GF-D8 (cell line): Measurements from ENCODE around the gene SPATA2.
"Not testable (repeated sequence)": the region's sequence is repeated elsewhere in the genome, so short reads cannot be mapped to it uniquely, and the experiment has no call there.

Experiments
- DNase-seq: peaks from one replicate; lab custom pipeline; 2025; lab: John Stamatoyannopoulos, UW

SPATA2 gene, protein sequence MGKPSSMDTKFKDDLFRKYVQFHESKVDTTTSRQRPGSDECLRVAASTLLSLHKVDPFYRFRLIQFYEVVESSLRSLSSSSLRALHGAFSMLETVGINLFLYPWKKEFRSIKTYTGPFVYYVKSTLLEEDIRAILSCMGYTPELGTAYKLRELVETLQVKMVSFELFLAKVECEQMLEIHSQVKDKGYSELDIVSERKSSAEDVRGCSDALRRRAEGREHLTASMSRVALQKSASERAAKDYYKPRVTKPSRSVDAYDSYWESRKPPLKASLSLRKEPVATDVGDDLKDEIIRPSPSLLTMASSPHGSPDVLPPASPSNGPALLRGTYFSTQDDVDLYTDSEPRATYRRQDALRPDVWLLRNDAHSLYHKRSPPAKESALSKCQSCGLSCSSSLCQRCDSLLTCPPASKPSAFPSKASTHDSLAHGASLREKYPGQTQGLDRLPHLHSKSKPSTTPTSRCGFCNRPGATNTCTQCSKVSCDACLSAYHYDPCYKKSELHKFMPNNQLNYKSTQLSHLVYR

GRCh38 chr20:49915380-49916145 lies at the start of gene SPATA2:
TSS of gene SPATA2 (minus strand) at chr20:49915529. CDS start at chr20:49908490, 7,039 bp downstream.
- peak; percentile 76 for DNase-seq

GRCh38 chr20:49961413-49961812 lies 46.1 kb upstream of the SPATA2 start:
- DNase-seq, result no peak

DNA sequence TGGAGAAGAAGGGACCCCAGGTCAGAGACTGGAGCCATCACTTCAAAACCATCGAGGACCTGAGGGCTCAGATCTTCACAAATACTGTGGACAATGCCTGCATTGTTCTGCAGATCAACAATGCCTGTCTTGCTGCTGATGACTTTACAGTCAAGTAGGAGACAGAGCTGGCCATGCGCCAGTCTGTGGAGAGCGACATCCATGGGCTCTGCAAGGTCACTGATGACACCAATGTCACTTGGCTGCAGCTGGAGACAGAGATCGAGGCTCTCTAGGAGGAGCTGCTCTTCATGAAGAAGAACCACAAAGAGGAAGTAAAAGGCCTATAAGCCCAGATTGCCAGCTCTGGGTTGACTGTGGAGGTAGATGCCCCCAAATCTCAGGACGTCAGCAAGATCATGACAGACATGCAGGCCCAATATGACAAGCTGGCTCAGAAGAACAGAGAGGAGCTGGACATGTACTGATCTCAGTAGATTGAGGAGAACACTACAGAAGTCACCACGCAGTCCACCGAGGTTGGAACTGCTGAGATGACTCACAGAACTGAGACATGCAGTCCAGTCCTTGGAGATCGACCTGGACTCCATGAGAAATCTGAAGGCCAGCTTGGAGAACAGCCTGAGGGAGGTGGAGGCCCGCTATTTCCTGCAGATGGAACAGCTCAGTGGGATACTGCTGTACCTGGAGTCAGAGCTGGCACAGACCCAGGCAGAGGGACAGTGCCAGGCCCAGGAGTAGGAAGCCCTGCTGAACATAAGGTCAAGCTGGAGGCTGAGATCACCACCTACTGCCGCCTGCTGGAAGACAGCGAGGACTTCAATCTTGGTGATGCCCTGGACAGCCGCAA lies 42.0 kb upstream of the SPATA2 start:
- not testable (repeated sequence) for DNase-seq

DNA sequence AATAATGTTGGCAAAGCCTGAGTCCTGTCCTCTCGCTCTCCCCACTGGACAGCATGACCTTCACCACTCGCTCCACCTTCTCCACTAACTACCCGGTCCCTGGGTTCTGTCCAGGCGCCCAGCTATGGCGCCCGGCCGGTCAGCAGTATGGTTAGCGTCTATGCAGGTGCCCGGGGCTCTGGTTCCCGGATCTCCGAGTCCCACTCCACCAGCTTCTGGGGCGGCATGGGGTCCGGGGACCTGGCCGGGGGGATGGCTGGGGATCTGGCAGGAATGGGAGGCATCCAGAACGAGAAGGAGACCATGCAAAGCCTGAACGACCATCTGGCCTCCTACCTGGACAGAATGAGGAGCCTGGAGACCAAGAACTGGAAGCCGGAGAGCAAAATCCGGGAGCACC lies 41.4 kb upstream of the SPATA2 start:
- DNase-seq, result no peak

GRCh38 chr20:49955830-49956396 lies 40.6 kb upstream of the SPATA2 start:
- not testable (repeated sequence) for DNase-seq

DNA sequence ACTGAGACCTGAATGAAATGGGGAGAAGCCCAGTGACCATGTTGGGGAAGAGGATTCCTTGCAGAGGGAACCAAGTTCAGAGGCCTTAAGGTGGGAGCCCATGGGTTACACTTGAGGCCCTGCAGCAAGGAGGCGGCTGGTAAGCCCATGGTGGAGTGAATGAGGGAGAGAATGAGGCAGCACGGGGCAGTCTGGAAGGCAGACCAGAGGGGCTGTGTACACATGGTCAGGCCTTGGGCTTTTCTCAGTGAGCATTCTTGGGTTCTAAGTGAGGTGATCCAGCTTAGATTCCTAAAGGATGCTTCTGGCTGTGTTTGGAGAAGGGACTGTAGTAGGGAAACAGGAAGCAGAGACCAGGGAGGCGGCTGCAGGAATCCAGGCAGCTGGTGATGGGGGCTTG lies 39.8 kb upstream of the SPATA2 start:
- DNase-seq, result no peak

DNA sequence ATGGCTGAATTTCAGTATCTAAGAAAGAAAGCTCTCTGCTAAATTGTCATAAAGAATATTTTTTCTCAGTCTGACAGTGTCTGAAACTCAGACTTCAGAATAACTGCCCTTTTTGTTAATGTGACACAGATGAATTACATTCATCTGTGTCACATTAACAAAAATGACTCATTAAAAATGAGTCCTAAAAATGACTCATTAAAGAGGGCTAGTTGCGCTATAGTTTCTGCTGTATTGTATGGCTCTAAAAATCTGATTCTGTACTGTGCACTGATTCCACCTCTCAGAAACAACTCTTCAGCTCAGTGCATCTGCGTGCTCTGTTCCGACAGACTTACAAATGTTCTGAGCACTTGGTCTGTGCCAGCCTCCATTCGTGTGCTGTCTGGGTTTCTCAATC lies 35.8 kb upstream of the SPATA2 start:
- no peak for DNase-seq

- no peak for DNase-seq
These were observed 33.6 kb upstream of the SPATA2 start for GRCh38 chr20:49948809-49949507.

DNA sequence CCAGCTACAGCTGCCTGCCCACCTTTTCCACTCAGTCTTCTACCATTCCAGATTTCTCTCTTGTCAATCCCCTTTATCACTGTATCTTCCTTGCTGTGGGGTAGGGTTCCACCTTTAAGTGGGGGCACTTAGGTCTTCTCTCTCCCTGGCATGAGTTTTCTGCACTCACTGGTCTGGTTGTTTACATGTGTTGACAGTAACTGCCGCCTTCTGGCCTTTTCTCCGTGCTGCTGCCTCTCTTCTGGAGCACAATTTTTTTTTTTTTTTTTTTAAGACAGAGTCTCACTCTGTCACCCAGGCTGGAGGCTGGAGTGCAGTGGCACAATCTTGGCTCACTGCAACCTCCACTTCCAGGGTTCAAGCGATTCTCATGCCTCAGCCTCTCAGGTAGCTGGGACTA lies 32.8 kb upstream of the SPATA2 start:
- no peak for DNase-seq

- no peak for DNase-seq
These were observed 30.6 kb upstream of the SPATA2 start for GRCh38 chr20:49945701-49946477.

DNA sequence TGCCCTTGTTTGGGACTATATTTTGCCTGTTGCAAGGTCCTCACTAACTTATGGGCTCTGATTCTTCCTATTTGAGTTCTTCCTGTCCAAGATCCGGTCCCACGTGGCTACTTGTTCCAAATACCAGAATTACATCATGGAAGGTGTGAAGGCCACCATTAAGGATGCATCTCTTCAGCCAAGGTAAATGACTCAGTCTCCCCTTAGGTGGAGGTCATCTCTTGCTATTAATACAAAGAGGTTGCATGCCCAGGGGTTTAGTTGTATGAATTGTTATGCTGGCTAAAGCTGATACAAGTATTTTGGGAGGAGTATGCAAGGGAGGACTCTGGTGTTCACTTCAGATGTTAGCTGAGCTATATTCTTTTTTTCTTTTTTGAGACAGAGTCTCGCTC lies 30.0 kb upstream of the SPATA2 start:
- no peak for DNase-seq

DNA sequence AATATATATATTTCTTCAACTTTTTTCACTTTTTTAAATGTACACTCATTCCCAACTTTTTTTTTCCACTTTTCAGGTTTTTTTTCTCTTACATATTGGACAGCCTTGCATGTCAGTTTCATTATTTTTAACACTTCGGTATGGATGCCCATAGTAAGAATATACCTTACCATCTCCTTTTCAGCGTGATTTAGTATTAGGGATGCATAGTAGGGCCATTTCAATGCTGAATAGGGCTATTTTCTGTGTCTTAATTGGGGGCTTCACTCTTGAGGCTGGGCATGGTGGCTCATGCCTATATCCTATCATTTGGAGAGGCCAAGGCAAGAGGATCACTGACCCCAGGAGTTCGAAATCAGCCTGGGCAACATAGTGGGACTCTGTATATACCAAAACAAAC lies 27.6 kb upstream of the SPATA2 start:
- no peak for DNase-seq

GRCh38 chr20:49942303-49942702 lies 27.0 kb upstream of the SPATA2 start:
- DNase-seq, result no peak

- no peak for DNase-seq
These were observed 26.1 kb upstream of the SPATA2 start for GRCh38 chr20:49941456-49941855.

DNA sequence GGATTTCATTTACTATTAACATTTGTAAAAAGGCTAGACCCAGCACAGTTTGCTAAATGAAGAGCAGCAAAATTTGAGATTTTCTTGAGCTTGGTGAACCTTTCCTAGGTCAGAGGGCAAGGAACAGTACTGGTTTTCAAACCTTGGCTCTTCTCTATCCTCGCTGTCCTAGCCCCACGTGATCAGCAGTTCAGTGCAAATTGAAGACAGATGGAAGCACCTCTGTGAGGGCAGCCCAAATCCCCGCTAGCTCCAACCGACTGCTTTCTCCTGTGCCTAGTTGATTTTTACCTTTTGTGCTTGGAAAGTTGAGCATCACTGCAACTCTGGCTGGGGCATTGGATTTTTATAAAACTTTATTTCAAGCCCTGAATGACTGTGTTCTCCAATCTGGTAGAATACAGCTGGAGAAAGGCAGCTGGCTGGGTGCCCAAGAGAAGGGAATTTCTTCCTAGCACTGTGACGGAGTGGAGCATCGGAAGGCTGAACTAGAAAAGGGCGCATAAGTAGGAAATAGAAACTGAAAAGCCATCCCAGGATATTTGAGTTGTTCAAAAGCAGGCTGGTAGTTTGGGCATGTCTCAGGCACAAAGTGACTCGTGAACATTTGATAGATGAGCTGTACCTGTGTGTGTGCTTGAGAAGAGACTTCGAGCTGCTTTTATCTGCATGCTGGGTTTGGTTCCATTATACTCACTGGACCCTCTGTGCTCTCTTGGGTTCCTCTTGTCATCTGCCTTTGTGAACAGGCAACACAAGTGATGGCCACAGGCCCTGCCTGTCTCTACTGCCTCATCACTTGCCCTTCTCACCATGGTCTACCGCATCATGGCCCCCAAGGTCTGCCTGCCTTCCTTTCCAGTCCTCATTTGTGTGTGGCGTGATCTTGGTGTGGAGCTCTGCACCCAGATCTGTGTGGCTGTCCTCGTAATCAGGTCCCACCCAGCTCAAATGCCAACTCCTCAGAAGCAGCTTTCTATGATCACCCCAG lies 23.1 kb upstream of the SPATA2 start:
- no peak for DNase-seq

- peak; percentile 66 for DNase-seq
These were observed 21.9 kb upstream of the SPATA2 start for GRCh38 chr20:49937027-49937929.

GRCh38 chr20:49936153-49937026 lies 21.1 kb upstream of the SPATA2 start, which contains the start of gene RNF114:
TSS of gene RNF114 (plus strand) at chr20:49936397. CDS start at chr20:49936413, 16 bp downstream.
- peak; percentile 70 for DNase-seq
